GM21515 (cell line): ENCODE measurements around the gene NIPAL3.
"Not testable (repeated sequence)": the region's sequence is repeated elsewhere in the genome, so short reads cannot be mapped to it uniquely, and the experiment has no call there.

ENCODE experiments used
- ATAC-seq: cut with Tn5 transposase; IDR thresholded peaks from one replicate; pipeline ENCODE4 v1.9.1; 2021; ENCODE audit not compliant: unreplicated experiment

NIPAL3 gene

DNA sequence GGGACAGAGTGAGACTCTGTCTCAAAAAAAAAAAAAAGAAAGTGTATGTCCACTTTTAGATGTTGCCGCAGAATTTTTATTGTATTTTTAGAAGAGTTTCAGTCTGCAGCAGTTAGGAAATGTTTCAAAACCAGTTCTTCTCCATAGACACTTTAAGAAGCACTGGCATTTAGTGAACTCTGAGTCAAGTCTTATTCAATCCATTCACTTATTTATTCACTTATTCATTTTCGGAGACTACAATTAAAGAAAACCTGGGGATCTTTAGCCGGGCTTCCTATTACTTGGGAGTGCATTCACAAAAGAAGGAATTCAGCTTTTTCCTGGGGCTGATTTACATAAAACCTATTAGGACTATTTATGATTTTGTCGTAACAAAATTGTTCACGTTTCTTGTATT lies 99.3 kb downstream of the NIPAL3 start:
- no peak for ATAC-seq

- ATAC-seq: not testable (repeated sequence)
Measured at GRCh38 chr1:24515671-24516209, 100.1 kb downstream of the NIPAL3 start.

DNA sequence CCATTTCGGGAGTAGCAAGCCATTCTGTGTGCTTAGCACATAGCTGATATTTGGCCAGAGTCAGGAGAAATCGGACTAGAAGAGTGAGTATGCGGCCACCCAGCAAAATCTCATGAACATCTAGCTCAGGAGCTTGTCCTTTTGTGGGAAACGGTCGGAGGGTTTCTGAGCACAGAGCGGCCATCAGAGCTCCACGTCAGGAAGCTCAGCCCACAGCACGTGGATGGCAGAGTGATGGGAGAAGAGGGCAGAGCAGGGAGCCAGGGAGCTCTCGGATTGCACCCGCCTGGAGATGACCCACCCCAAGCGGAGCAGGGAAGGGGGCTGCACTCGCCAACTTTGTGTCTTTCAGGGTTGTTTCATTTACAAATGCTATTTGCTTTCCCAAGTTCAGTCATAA lies 100.9 kb downstream of the NIPAL3 start:
- no peak for ATAC-seq

GRCh38 chr1:24517898-24518297 lies 102.3 kb downstream of the NIPAL3 start:
- no peak for ATAC-seq

- ATAC-seq: not testable (repeated sequence)
Measured at GRCh38 chr1:24520282-24520681, 104.7 kb downstream of the NIPAL3 start.
